Mesenchymal stem cell (in vitro differentiated cells and primary cell): ENCODE results near the gene TP53BP2.

Experiments
- DNase-seq: peaks from one replicate; pipeline ENCODE4 v3.0.0-alpha.2; 2013
- H2AFZ ChIP-seq: one replicate; pipeline ENCODE4 v1.6.1; 2013; ENCODE audit warnings: low read depth, mild to moderate bottlenecking, control low read depth, inconsistent platforms, low read length, moderate library complexity
- H2AK5ac ChIP-seq: 2 replicates; pipeline ENCODE4 v1.6.1; 2013; ENCODE audit warnings: low read length, moderate library complexity, mild to moderate bottlenecking, inconsistent platforms; ENCODE audit not compliant: severe bottlenecking
- H2BK120ac ChIP-seq: one replicate; pipeline ENCODE4 v1.6.1; 2013; ENCODE audit warnings: low read depth, mild to moderate bottlenecking, inconsistent platforms, low read length, moderate library complexity
- H2BK12ac ChIP-seq, 2 experiments: one replicate each; pipeline ENCODE4 v1.6.1; 2013; ENCODE audit warnings: inconsistent platforms in 2 of 2, low read length in 2 of 2, mild to moderate bottlenecking in 2 of 2, moderate library complexity in 2 of 2, control low read depth in 1 of 2
- H2BK15ac ChIP-seq: one replicate; pipeline ENCODE4 v1.6.1; 2013; ENCODE audit warnings: mild to moderate bottlenecking, low read depth, inconsistent platforms; ENCODE audit not compliant: poor library complexity, severe bottlenecking
- H2BK5ac ChIP-seq: 2 replicates; pipeline ENCODE4 v1.6.1; 2013; ENCODE audit warnings: low read depth, mild to moderate bottlenecking, low read length, control low read depth, inconsistent platforms; ENCODE audit not compliant: poor library complexity, severe bottlenecking
- H3K14ac ChIP-seq, 2 experiments: one replicate each; pipeline ENCODE4 v1.6.1; 2013; ENCODE audit warnings: inconsistent platforms in 2 of 2, low read length in 2 of 2, control low read depth in 1 of 2, mild to moderate bottlenecking in 1 of 2, moderate library complexity in 1 of 2
- H3K18ac ChIP-seq, 2 experiments: one replicate each; pipeline ENCODE4 v1.6.1; 2013; ENCODE audit warnings: inconsistent platforms in 2 of 2, low read length in 2 of 2, control low read depth in 1 of 2, low read depth in 1 of 2, mild to moderate bottlenecking in 1 of 2
- H3K23ac ChIP-seq, 2 experiments: one replicate each; pipeline ENCODE4 v1.6.1; 2013; ENCODE audit warnings: inconsistent platforms in 2 of 2, low read length in 2 of 2, mild to moderate bottlenecking in 2 of 2, moderate library complexity in 2 of 2, control low read depth in 1 of 2
- H3K27ac ChIP-seq: 2 replicates; pipeline ENCODE4 v1.5.1; 2013; ENCODE audit warnings: mild to moderate bottlenecking, moderate library complexity, low read length, control low read depth, inconsistent platforms; ENCODE audit not compliant: poor library complexity, severe bottlenecking
- H3K27me3 ChIP-seq, 2 experiments: 2 replicates each; pipeline versions ENCODE4 v1.6.1 to v1.7.0; 2013; ENCODE audit warnings: low read length in 2 of 2, mild to moderate bottlenecking in 2 of 2, moderate library complexity in 2 of 2, control low read depth in 1 of 2, inconsistent platforms in 1 of 2; ENCODE audit not compliant: control insufficient read depth in 1 of 2, insufficient read depth in 1 of 2
- H3K36me3 ChIP-seq, 2 experiments: 2 replicates each; pipeline versions ENCODE4 v1.6.1 to v1.7.0; 2013; ENCODE audit warnings: low read length in 2 of 2, control low read depth in 1 of 2, inconsistent platforms in 1 of 2, low read depth in 1 of 2, mild to moderate bottlenecking in 1 of 2; ENCODE audit not compliant: insufficient read depth in 2 of 2, control insufficient read depth in 1 of 2
- H3K4ac ChIP-seq, 2 experiments: one replicate each; pipeline ENCODE4 v1.6.1; 2013; ENCODE audit warnings: inconsistent platforms in 2 of 2, low read length in 2 of 2, mild to moderate bottlenecking in 2 of 2, moderate library complexity in 2 of 2, control low read depth in 1 of 2, low read depth in 1 of 2
- H3K4me1 ChIP-seq: 2 replicates; pipeline ENCODE4 v1.6.1; 2013; ENCODE audit warnings: low read depth, low read length, control low read depth; ENCODE audit not compliant: control insufficient read depth, insufficient read depth
- H3K4me2 ChIP-seq: 2 replicates; pipeline ENCODE4 v1.6.1; 2013; ENCODE audit warnings: low read length, mild to moderate bottlenecking, inconsistent platforms; ENCODE audit not compliant: poor library complexity, severe bottlenecking
- H3K4me3 ChIP-seq, 2 experiments: 2 replicates each; pipeline versions ENCODE4 v1.5.1 to v1.7.0; 2013; ENCODE audit warnings: low read length in 2 of 2, mild to moderate bottlenecking in 2 of 2, control low read depth in 1 of 2, low read depth in 1 of 2; ENCODE audit not compliant: insufficient read depth in 1 of 2
- H3K79me1 ChIP-seq: replicated peaks from 2 replicates; pipeline ENCODE4 v1.6.1; 2013; ENCODE audit warnings: mild to moderate bottlenecking, control low read depth, low read length, inconsistent platforms; ENCODE audit not compliant: poor library complexity, severe bottlenecking
- H3K9ac ChIP-seq: 2 replicates; pipeline ENCODE4 v1.7.0; 2013; ENCODE audit warnings: mild to moderate bottlenecking, low read length, moderate library complexity
- H3K9me3 ChIP-seq: 2 replicates; pipeline ENCODE4 v1.7.0; 2013; ENCODE audit warnings: mild to moderate bottlenecking, low read length; ENCODE audit not compliant: control insufficient read depth
- H4K8ac ChIP-seq: one replicate; pipeline ENCODE4 v1.6.1; 2013; ENCODE audit warnings: inconsistent platforms, mild to moderate bottlenecking, low read length, moderate library complexity
- H4K91ac ChIP-seq: one replicate; pipeline ENCODE4 v1.6.1; 2013; ENCODE audit warnings: mild to moderate bottlenecking, low read length, inconsistent platforms
- WGBS: methylation state at CpG from one replicate; pipeline ENCODE4 v1.1.7; 2013; ENCODE audit warnings: mixed read lengths; 5-methylcytosine and 5-hydroxymethylcytosine counted together

The TP53BP2 gene

GRCh38 chr1:223859058-223859457 is 13.3 kb upstream of the TP53BP2 start:
- Histone ChIP-seq H2BK120ac (no peak overlapping the region), H3K18ac (no peak overlapping the region), H3K79me1 (no peaks in the 10 kb centered on the region), H3K4me3 (no peak overlapping the region), H3K23ac (no peak overlapping the region), H4K8ac (no peak overlapping the region), H3K27ac (no peak overlapping the region), H2BK15ac (no peak overlapping the region), H2AK5ac (no peak overlapping the region), H3K14ac (no peak overlapping the region), H3K27me3 (peaks cover 0 to 2% of the 10 kb centered on the region in 2 experiments), H3K4me2 (no peak overlapping the region), H3K9ac (no peak overlapping the region), H2BK12ac (no peak overlapping the region), H3K4me1 (no peaks in the 10 kb centered on the region), H4K91ac (no peak overlapping the region), H2AFZ (no peak overlapping the region), H2BK5ac (no peak overlapping the region), H3K36me3 (no peaks in the 10 kb centered on the region), H3K9me3 (no peaks in the 10 kb centered on the region), H3K4ac (no peak overlapping the region)
- DNase-seq = no peak
- WGBS = 80% methylated on average over 8 of the region's 8 CpGs

- Histone ChIP-seq H3K27ac (no peak overlapping the region), H3K18ac (no peak overlapping the region), H4K8ac (no peak overlapping the region), H2BK5ac (no peak overlapping the region), H4K91ac (peak overlapping the region; percentile 11), H3K14ac (no peak overlapping the region), H3K36me3 (no peaks in the 10 kb centered on the region), H3K4ac (no peak overlapping the region), H3K4me2 (no peak overlapping the region), H3K79me1 (no peaks in the 10 kb centered on the region), H2BK15ac (no peak overlapping the region), H2BK12ac (peak overlapping the region in 1 of 2 experiments; percentile 44), H3K4me1 (no peaks in the 10 kb centered on the region), H3K27me3 (peaks cover 0 to 2% of the 10 kb centered on the region in 2 experiments), H2AFZ (no peak overlapping the region), H2BK120ac (no peak overlapping the region), H3K9ac (no peak overlapping the region), H3K23ac (no peak overlapping the region), H2AK5ac (no peak overlapping the region), H3K4me3 (no peak overlapping the region), H3K9me3 (no peaks in the 10 kb centered on the region)
- no peak for DNase-seq
- 93% methylated on average over 17 of the region's 17 CpGs for WGBS
Measured at GRCh38 chr1:223856386-223856785, 10.6 kb upstream of the TP53BP2 start.

DNA sequence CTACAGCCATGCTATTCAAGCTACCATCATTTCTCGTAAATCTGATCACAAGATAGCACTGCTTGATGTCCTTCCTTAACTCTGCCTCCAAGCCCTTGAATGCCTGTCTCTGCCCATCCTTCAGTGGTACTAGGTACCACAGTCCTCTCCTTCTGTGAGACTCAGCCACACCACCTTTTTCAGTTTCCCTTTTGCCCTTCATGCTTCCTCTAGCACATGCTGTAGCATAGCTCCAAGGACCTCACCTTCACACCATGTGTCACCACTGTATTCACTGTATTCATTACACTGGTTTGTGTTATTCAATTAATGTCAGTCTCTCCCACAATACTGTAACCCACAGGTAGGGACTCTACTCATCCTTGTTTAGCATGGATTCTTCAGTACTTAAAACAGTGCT is 8.0 kb upstream of the TP53BP2 start:
- Histone ChIP-seq H4K8ac (no peak overlapping the region), H3K4me1 (no peaks in the 10 kb centered on the region), H2BK12ac (no peak overlapping the region), H3K4me2 (no peak overlapping the region), H3K9me3 (no peaks in the 10 kb centered on the region), H3K27me3 (no peaks in the 10 kb centered on the region), H2BK5ac (no peak overlapping the region), H2BK120ac (no peak overlapping the region), H2BK15ac (no peak overlapping the region), H3K4ac (no peak overlapping the region), H3K14ac (no peak overlapping the region), H2AFZ (no peak overlapping the region), H3K27ac (no peak overlapping the region), H4K91ac (no peak overlapping the region), H3K9ac (no peak overlapping the region), H3K79me1 (no peaks in the 10 kb centered on the region), H3K36me3 (no peaks in the 10 kb centered on the region), H2AK5ac (no peak overlapping the region), H3K23ac (no peak overlapping the region), H3K18ac (no peak overlapping the region), H3K4me3 (no peak overlapping the region)
- no peak for DNase-seq
- WGBS = 96% methylated on average over 1 of the region's 1 CpG

DNA sequence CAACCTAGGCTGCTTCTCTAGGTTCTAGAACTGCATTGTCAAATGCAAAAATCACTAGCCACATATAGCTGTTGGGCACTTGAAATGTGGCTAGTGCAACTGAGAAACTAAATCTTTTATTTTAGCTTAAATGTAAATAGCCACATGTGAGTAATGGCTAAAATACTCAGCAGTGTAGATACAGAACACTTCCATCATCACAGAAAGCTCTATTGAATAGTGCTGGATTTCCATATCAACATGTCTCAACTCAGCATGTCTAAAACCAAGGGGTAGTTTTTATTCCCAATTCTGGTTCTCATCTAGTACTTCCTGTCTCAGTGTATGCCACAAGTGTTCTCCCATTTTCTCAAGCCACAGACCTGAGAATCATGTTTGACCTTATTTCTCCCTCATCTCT is 7.5 kb upstream of the TP53BP2 start:
- Histone ChIP-seq H3K36me3 (no peaks in the 10 kb centered on the region), H4K8ac (no peak overlapping the region), H3K23ac (no peak overlapping the region), H2AFZ (no peak overlapping the region), H3K9me3 (no peaks in the 10 kb centered on the region), H3K27ac (no peak overlapping the region), H2AK5ac (no peak overlapping the region), H2BK120ac (no peak overlapping the region), H3K79me1 (no peaks in the 10 kb centered on the region), H2BK5ac (no peak overlapping the region), H3K14ac (no peak overlapping the region), H3K18ac (no peak overlapping the region), H3K4me3 (no peak overlapping the region), H3K4ac (no peak overlapping the region), H3K9ac (no peak overlapping the region), H2BK12ac (no peak overlapping the region), H4K91ac (no peak overlapping the region), H3K4me1 (no peaks in the 10 kb centered on the region), H3K4me2 (no peak overlapping the region), H3K27me3 (no peaks in the 10 kb centered on the region), H2BK15ac (no peak overlapping the region)
- no peak for DNase-seq
